Stimulated activated CD8-positive, alpha-beta memory T cell treated with anti-CD3 and anti-CD28 coated beads, Interleukin-15, amount 100 ng/mL, for 48 hours (primary cell): ENCODE data around the gene GPR180.
"Not testable (repeated sequence)": the region's sequence is repeated elsewhere in the genome, so short reads cannot be mapped to it uniquely, and the experiment has no call there.

Source experiments
- DNase-seq, 2 donors: peaks; one replicate each; pipeline ENCODE4 v3.0.0-alpha.2; 2020; ENCODE audit warnings: low read depth in 2 of 2

GPR180 gene

GRCh38 chr13:94596575-94596971 is 5.1 kb upstream of the GPR180 start:
- no peak for DNase-seq

- no peak for DNase-seq
Observed at GRCh38 chr13:94598281-94598680, 3.4 kb upstream of the GPR180 start.

- no peak for DNase-seq
Observed at GRCh38 chr13:94599877-94600276, 1.8 kb upstream of the GPR180 start.

GRCh38 chr13:94602467-94602866 is 810 bp downstream of the GPR180 start:
- DNase-seq = no peak

GRCh38 chr13:94607056-94607455 is 5.4 kb downstream of the GPR180 start:
- no peak for DNase-seq

GRCh38 chr13:94607939-94608338 is 6.3 kb downstream of the GPR180 start:
- DNase-seq = no peak

GRCh38 chr13:94608586-94608985 is 6.9 kb downstream of the GPR180 start:
- DNase-seq = no peak

- no peak for DNase-seq
Observed at GRCh38 chr13:94609196-94609595, 7.5 kb downstream of the GPR180 start.

- no peak for DNase-seq
Observed at GRCh38 chr13:94610475-94610874, 8.8 kb downstream of the GPR180 start.

- DNase-seq = no peak
Observed at GRCh38 chr13:94612050-94612449, 10.4 kb downstream of the GPR180 start.

- DNase-seq = no peak
Observed at GRCh38 chr13:94613051-94613450, 11.4 kb downstream of the GPR180 start.

GRCh38 chr13:94617389-94618000 is 15.8 kb downstream of the GPR180 start:
- no peak for DNase-seq

- DNase-seq = no peak
Observed at GRCh38 chr13:94620286-94620896, 18.7 kb downstream of the GPR180 start.

- DNase-seq = no peak
Observed at GRCh38 chr13:94622344-94622743, 20.7 kb downstream of the GPR180 start.

- DNase-seq = no peak
Observed at GRCh38 chr13:94623316-94623715, 21.7 kb downstream of the GPR180 start.

GRCh38 chr13:94630858-94631257 is 29.2 kb downstream of the GPR180 start:
- no peak for DNase-seq

- DNase-seq = no peak
Observed at GRCh38 chr13:94632226-94632980, 30.7 kb downstream of the GPR180 start.

- not testable (repeated sequence) for DNase-seq
Observed at GRCh38 chr13:94636096-94636495, 34.4 kb downstream of the GPR180 start.

- DNase-seq = no peak
Observed at GRCh38 chr13:94636942-94637578, 35.4 kb downstream of the GPR180 start.

GRCh38 chr13:94637677-94638076 is 36.0 kb downstream of the GPR180 start:
- not testable (repeated sequence) for DNase-seq

GRCh38 chr13:94640721-94641120 is 39.1 kb downstream of the GPR180 start:
- no peak for DNase-seq

- no peak for DNase-seq
Observed at GRCh38 chr13:94641409-94641941, 39.8 kb downstream of the GPR180 start.
